Measurements from ENCODE around the gene ADK.

DNA sequence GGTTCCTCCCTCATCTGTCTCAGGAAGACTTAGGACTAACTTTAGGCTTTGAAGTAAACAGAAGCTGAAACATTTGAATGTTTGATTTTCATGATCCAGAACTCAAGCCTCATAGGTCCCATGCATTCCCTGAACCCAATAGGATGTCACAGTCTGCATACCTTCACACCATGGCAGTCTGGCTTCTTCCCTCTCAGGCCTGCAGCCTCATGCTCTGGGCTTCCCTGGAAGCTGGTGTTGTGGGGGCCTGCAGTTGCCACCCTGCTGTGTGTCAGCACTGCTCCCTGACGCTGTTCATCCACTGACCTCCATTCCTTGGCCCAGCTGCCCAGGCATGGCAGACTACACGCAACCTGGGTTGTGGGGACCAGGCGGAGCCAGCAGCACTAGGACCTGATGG is 407.9 kb downstream of the ADK start:
- no peak for TF ChIP-seq CTCF (IDR thresholded peaks at IDR 0.05; ENCODE audit: poor library complexity)
- no peak for TF ChIP-seq EZH2phosphoT487 (IDR thresholded peaks at IDR 0.05; ENCODE audit: low read depth, severe bottlenecking, unreplicated experiment)
